ENCODE data around the gene C14orf132. TPM values are rescaled to one million over a fixed set of nuclear protein-coding genes. Genes with fewer than 3 reads are reported as not detected.
A peak's percentile ranks its signal among the peaks of the same experiment; 100 is the strongest.

C14orf132 gene
- total and polyA plus RNA-seq, 2 of the 4 experiments (the other 2 are of a cell fraction), result 6.3 to 13.5 TPM

GRCh38 chr14:96090441-96091148, 51.4 kb downstream of the C14orf132 start:
- H3K4me3 ChIP-seq (ENCODE audit: insufficient read depth, low read depth, low read length), result no peak overlapping the region
- DNase-seq (peak; percentile 65), ATAC-seq (ENCODE audit: low read depth) (peak; percentile 55)
- no peak overlapping the region for H3K56ac ChIP-seq (ENCODE audit: extremely low read depth, insufficient read depth, low read length)
- no peak overlapping the region for H2AK5ac ChIP-seq (ENCODE audit: low read depth, low read length)
- intact Hi-C loops (cut with micrococcal nuclease), result loop anchor here (5.0 kb wide), 1 partner anchor 38 kb away; no protein-coding TSS in a partner anchor
- no peak overlapping the region for H2AK9ac ChIP-seq (replicated peaks; ENCODE audit: low read depth, low read length, poor library complexity)
- in situ Hi-C loops (cut with MboI; ENCODE audit: low sequenced_read_pairs), result loop anchor here (10.0 kb wide), 1 partner anchor 546 kb away; no protein-coding TSS in a partner anchor
- no peaks in the 10 kb centered on the region for H3K27me3 ChIP-seq (ENCODE audit: control insufficient read depth, insufficient read depth, low read length)
- H3K36me3 ChIP-seq (ENCODE audit: control insufficient read depth, insufficient read depth, low read length), result peaks cover 29% of the 10 kb centered on the region
- BruUV-seq (replicated peaks), result no TSS peak
- peaks cover 18% of the 10 kb centered on the region for H3K4me1 ChIP-seq (ENCODE audit: control insufficient read depth, insufficient read depth, low read length)
- H2BK5ac ChIP-seq (ENCODE audit: low read depth, low read length, poor library complexity, severe bottlenecking), result no peak overlapping the region
- no peak overlapping the region for H2BK20ac ChIP-seq (ENCODE audit: low read depth, low read length)
- CTCF ChIA-PET, result interaction anchor here (0.6 to 1.4 kb wide), 3 partner anchors 28 to 50 kb away, joined by 3 to 7 read pairs (median 6); no protein-coding TSS in a partner anchor
- H2AFZ ChIP-seq (replicated peaks; ENCODE audit: low read length, poor library complexity), result peak overlapping the region; percentile 39
- no peak overlapping the region for H4K8ac ChIP-seq (ENCODE audit: low read depth in 2 of 2, low read length in 2 of 2)
- no peak overlapping the region for H4K91ac ChIP-seq (ENCODE audit: insufficient read depth, low read depth, low read length)
- dilution Hi-C loops (cut with HindIII; ENCODE audit: low sequenced_read_pairs, unreplicated experiment), result no loop called here
- no peaks in the 10 kb centered on the region for H3K9me3 ChIP-seq (ENCODE audit: control insufficient read depth, insufficient read depth, low read length)
- no peak overlapping the region for H3K14ac ChIP-seq (replicated peaks; ENCODE audit: low read depth, low read length)
- H2BK15ac ChIP-seq (ENCODE audit: low read depth, low read length), result no peak overlapping the region
- peaks cover 19% of the 10 kb centered on the region for H3K9me1 ChIP-seq (ENCODE audit: insufficient read depth, low read length)
- no peaks in the 10 kb centered on the region for H4K20me1 ChIP-seq (ENCODE audit: insufficient read depth, low read length)
- H3K9ac ChIP-seq (ENCODE audit: low read depth, low read length), result no peak overlapping the region
- POLR2A ChIA-PET (ENCODE audit: unreplicated experiment), result interaction anchor here (0.6 kb wide), 1 partner anchor 493 kb away, joined by 3 read pairs; no protein-coding TSS in a partner anchor
- H3K4ac ChIP-seq (ENCODE audit: low read depth, low read length), result no peak overlapping the region; the same call in 1 of the 2 replicates
- H3K27ac ChIP-seq (ENCODE audit: insufficient read depth, low read length), result no peak overlapping the region
- H2BK120ac ChIP-seq (ENCODE audit: low read depth, low read length), result no peak overlapping the region
- peaks cover 2 to 7% of the 10 kb centered on the region in 2 experiments; a peak in 2 of 4 replicates for H3K79me1 ChIP-seq (ENCODE audit: low read depth in 1 of 2, low read length in 2 of 2)
- H3K23ac ChIP-seq (ENCODE audit: low read depth, low read length), result no peak overlapping the region
- H3K4me2 ChIP-seq (ENCODE audit: low read depth, low read length), result no peak overlapping the region
- H4K5ac ChIP-seq (ENCODE audit: low read depth, low read length), result no peak overlapping the region
- 0% methylated on average over 1 of the region's 12 CpGs; no CpG with 5 or more reads in 1 of the 2 experiments for WGBS, 2 experiments (ENCODE audit: extremely low coverage in 2 of 2, insufficient read length in 1 of 2)
- no peak overlapping the region for H3K18ac ChIP-seq (ENCODE audit: low read depth, low read length)
- no peak for TF ChIP-seq BHLHE40 (IDR thresholded peaks at IDR 0.05; ENCODE audit: low read depth, low read length)
- no peak for TF ChIP-seq CHD1 (IDR thresholded peaks at IDR 0.05; ENCODE audit: low read depth, low read length)
- TF ChIP-seq NFE2L2 (IDR thresholded peaks at IDR 0.05; ENCODE audit: low read depth, low read length), result no peak
- no peak for TF ChIP-seq MAZ (IDR thresholded peaks at IDR 0.05; ENCODE audit: borderline replicate concordance, low read depth, low read length)
- TF ChIP-seq RCOR1 (IDR thresholded peaks at IDR 0.05; ENCODE audit: insufficient replicate concordance, low read length), result no peak
- no peak for TF ChIP-seq CTCF (conservative IDR thresholded peaks at IDR 0.05; ENCODE audit: low read depth, low read length)
- no peak for TF ChIP-seq CEBPB (IDR thresholded peaks at IDR 0.05; ENCODE audit: low read depth, low read length)
- no peak for TF ChIP-seq SMC3 (IDR thresholded peaks at IDR 0.05; ENCODE audit: low read depth, low read length)
- no peak for TF ChIP-seq RAD21 (IDR thresholded peaks at IDR 0.05; ENCODE audit: low read length)
- no peak for TF ChIP-seq MAFK (IDR thresholded peaks at IDR 0.05; ENCODE audit: low read depth, low read length)
- TF ChIP-seq RFX5 (IDR thresholded peaks at IDR 0.05; ENCODE audit: low read depth, low read length), result no peak
- TF ChIP-seq USF2 (IDR thresholded peaks at IDR 0.05; ENCODE audit: low read depth, low read length), result no peak
- TF ChIP-seq FOS (IDR thresholded peaks at IDR 0.05; ENCODE audit: low read depth, low read length), result no peak
- TF ChIP-seq ELK1 (IDR thresholded peaks at IDR 0.05; ENCODE audit: borderline replicate concordance, low read depth, low read length), result no peak
